GM23338 (cell line): ENCODE measurements around the gene RPTOR. TPM values are rescaled to one million over a fixed set of nuclear protein-coding genes. Genes with fewer than 3 reads are reported as not detected.

Experiments
- ATAC-seq: fragments of 200-7000 bp; cut with Tn5 transposase; 3 replicates; pipeline ENCODE4 v1.9.1; 2020
- DNase-seq: peaks from one replicate; pipeline ENCODE4 v3.0.0-alpha.2; 2015; ENCODE audit warnings: low spot score
- H2AFZ ChIP-seq: fragments of 200-600 bp; sonication (generic); 2 replicates; pipeline ENCODE4 v1.8.0; 2016; ENCODE audit warnings: antibody characterized with exemption, mild to moderate bottlenecking, moderate library complexity
- H3F3A ChIP-seq: fragments of 200-600 bp; sonication (generic); replicated peaks from 2 replicates; pipeline ENCODE4 v1.8.0; 2017; ENCODE audit warnings: antibody characterized with exemption, mixed run types, low read depth
- H3K27ac ChIP-seq: fragments of 200-600 bp; sonication (generic); 2 replicates; pipeline ENCODE4 v1.6.1; 2016; ENCODE audit warnings: low read depth
- H3K27me3 ChIP-seq: fragments of 200-600 bp; sonication (generic); 2 replicates; pipeline ENCODE4 v1.8.0; 2016; ENCODE audit warnings: mild to moderate bottlenecking, mixed run types, moderate library complexity; ENCODE audit not compliant: insufficient read depth
- H3K36me3 ChIP-seq: fragments of 200-600 bp; sonication (generic); 2 replicates; pipeline ENCODE4 v1.8.0; 2016; ENCODE audit warnings: mild to moderate bottlenecking; ENCODE audit not compliant: insufficient read depth
- H3K4me1 ChIP-seq: fragments of 200-600 bp; sonication (generic); 2 replicates; pipeline ENCODE4 v1.8.0; 2016; ENCODE audit warnings: mild to moderate bottlenecking, moderate library complexity; ENCODE audit not compliant: insufficient read depth
- H3K4me2 ChIP-seq: fragments of 200-600 bp; sonication (generic); 2 replicates; pipeline ENCODE4 v1.7.1; 2017; ENCODE audit warnings: mixed run types
- H3K4me3 ChIP-seq: fragments of 200-600 bp; sonication (generic); 2 replicates; pipeline ENCODE4 v1.6.1; 2016; ENCODE audit warnings: mixed run types
- H3K79me2 ChIP-seq: fragments of 200-600 bp; sonication (generic); replicated peaks from 2 replicates; pipeline ENCODE4 v1.8.0; 2017; ENCODE audit warnings: mild to moderate bottlenecking; ENCODE audit not compliant: insufficient read depth
- H3K9me2 ChIP-seq: fragments of 200-600 bp; sonication (generic); 2 replicates; pipeline ENCODE4 v1.8.0; 2017; ENCODE audit not compliant: insufficient read depth
- H4K20me1 ChIP-seq: fragments of 200-600 bp; sonication (generic); replicated peaks from 2 replicates; pipeline ENCODE4 v1.8.0; 2017; ENCODE audit warnings: mild to moderate bottlenecking; ENCODE audit not compliant: insufficient read depth
- H3K27ac Mint-ChIP-seq: 2 replicates; pipeline ENCODE4 v1.8.0; 2020; ENCODE audit warnings: inconsistent platforms, mild to moderate bottlenecking, moderate library complexity, mixed read lengths
- H3K27me3 Mint-ChIP-seq: 3 replicates; pipeline ENCODE4 v1.8.0; 2022; ENCODE audit warnings: low read depth, mild to moderate bottlenecking, moderate library complexity, mixed read lengths, inconsistent platforms; ENCODE audit not compliant: insufficient read depth, poor library complexity
- H3K36me3 Mint-ChIP-seq: 3 replicates; pipeline ENCODE4 v1.8.0; 2021; ENCODE audit warnings: low read depth, mild to moderate bottlenecking, inconsistent platforms, moderate library complexity, mixed read lengths
- H3K4me1 Mint-ChIP-seq: 3 replicates; pipeline ENCODE4 v1.8.0; 2020; ENCODE audit warnings: mild to moderate bottlenecking, inconsistent platforms, mixed read lengths
- H3K4me3 Mint-ChIP-seq: 3 replicates; pipeline ENCODE4 v1.8.0; 2021; ENCODE audit warnings: moderate library complexity, mild to moderate bottlenecking, inconsistent platforms, mixed read lengths
- H3K9me3 Mint-ChIP-seq: 3 replicates; pipeline ENCODE4 v1.8.0; 2020; ENCODE audit warnings: moderate library complexity, mild to moderate bottlenecking, inconsistent platforms, mixed read lengths
- CREB1 ChIP-seq: fragments of 250-450 bp; sonication (Bioruptor Pico); IDR thresholded peaks from 2 replicates; pipeline ENCODE4 v1.5.0; 2020; ENCODE audit warnings: low read depth, mild to moderate bottlenecking, moderate library complexity
- NANOG ChIP-seq: IDR thresholded peaks from 2 replicates; pipeline ENCODE4 v1.6.1; 2016; ENCODE audit warnings: antibody characterized with exemption, borderline replicate concordance
- POLR2AphosphoS5 ChIP-seq: IDR thresholded peaks from 2 replicates; pipeline ENCODE4 v1.6.1; 2016; ENCODE audit warnings: antibody characterized with exemption, low read depth
- STAT1 ChIP-seq: IDR thresholded peaks from one replicate; pipeline ENCODE4 v1.6.1; 2016; ENCODE audit warnings: antibody characterized with exemption; ENCODE audit not compliant: unreplicated experiment
- ZNF114 ChIP-seq: fragments of 250-450 bp; sonication (Bioruptor Pico); IDR thresholded peaks from 2 replicates; pipeline ENCODE4 v1.5.0; 2020; ENCODE audit warnings: mild to moderate bottlenecking, moderate library complexity
- ZNF331 ChIP-seq: fragments of 250-450 bp; sonication (Bioruptor Pico); IDR thresholded peaks from 2 replicates; pipeline ENCODE4 v1.5.0; 2020; ENCODE audit warnings: low read depth, mild to moderate bottlenecking, moderate library complexity
- polyA plus RNA-seq: library from polyadenylated mRNA; unstranded; fragments of >200 nt; fragmentation: Nextera tagmentation; extraction: Ambion mirVana; gene quantifications from 2 replicates; pipeline ENCODE4 v1.2.1, GENCODE V29; 2016
- total RNA-seq: library from RNA; depleted of rRNA; stranded (reverse); fragments of >200 nt; shearing (Covaris generic); gene quantifications from 2 replicates; pipeline ENCODE4 v1.2.3, GENCODE V29; 2014
- TF ChIP-seq, protein P1 (sequence below): IDR thresholded peaks from one replicate; pipeline ENCODE4 v1.6.1; 2018; ENCODE audit warnings: antibody characterized with exemption; ENCODE audit not compliant: unreplicated experiment
- TF ChIP-seq, protein P2 (sequence below): fragments of 250-450 bp; sonication (Bioruptor Pico); IDR thresholded peaks from 2 replicates; pipeline ENCODE4 v1.5.0; 2020; ENCODE audit warnings: mild to moderate bottlenecking, moderate library complexity
- TF ChIP-seq, protein P3 (sequence below): IDR thresholded peaks from 2 replicates; pipeline ENCODE4 v1.6.1; 2016; ENCODE audit warnings: antibody characterized with exemption

The RPTOR gene
- total and polyA plus RNA-seq, 2 experiments from 2014 or later = 9.5 to 38.0 TPM

DNA sequence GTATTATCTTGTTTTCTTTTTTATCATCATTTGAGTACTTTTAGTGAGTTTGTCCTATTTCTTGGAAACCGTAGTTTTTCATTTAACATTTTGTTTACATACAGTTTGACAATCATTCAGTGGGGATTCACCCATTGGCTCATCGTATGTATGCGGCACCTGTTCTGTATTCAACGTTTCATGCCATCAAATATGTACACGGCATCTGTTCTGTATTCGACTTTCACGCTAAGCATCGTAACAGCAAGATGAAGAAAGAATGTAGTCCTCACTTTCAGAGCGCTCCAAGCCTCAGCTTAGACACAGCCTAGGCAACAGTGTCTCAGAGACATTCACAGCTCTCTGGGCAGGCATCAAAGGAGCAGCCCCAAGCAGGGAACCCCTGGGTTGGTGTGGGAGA lies 269.9 kb downstream of the RPTOR start:
- H3K4me3 ChIP-seq = no peak overlapping the region
- no peaks in the 10 kb centered on the region for H3K9me2 ChIP-seq
- H3F3A ChIP-seq = no peaks in the 10 kb centered on the region
- Mint-ChIP-seq H3K27ac (no peak overlapping the region), H3K36me3 (no peaks in the 10 kb centered on the region; the same call in 2 of the 3 replicates), H3K27me3 (peaks cover 15% of the 10 kb centered on the region), H3K4me1 (peaks cover 3% of the 10 kb centered on the region; the same call in 2 of the 3 replicates), H3K9me3 (no peaks in the 10 kb centered on the region), H3K4me3 (no peak overlapping the region)
- no peak overlapping the region for H2AFZ ChIP-seq
- H3K27me3 ChIP-seq = no peaks in the 10 kb centered on the region
- H3K4me2 ChIP-seq = no peak overlapping the region
- no peaks in the 10 kb centered on the region for H3K4me1 ChIP-seq
- peaks cover 9% of the 10 kb centered on the region; the same call in 1 of the 2 replicates for H3K79me2 ChIP-seq
- no peak for ATAC-seq
- H3K27ac ChIP-seq = no peak overlapping the region
- no peak for DNase-seq
- no peaks in the 10 kb centered on the region for H3K36me3 ChIP-seq
- peaks cover 7% of the 10 kb centered on the region; the same call in 1 of the 2 replicates for H4K20me1 ChIP-seq
- TF ChIP-seq CREB1 (no peak), STAT1 (no peak), NANOG (no peak), ZNF114 (no peak), POLR2AphosphoS5 (no peak), ZNF331 (no peak)
- TF ChIP-seq, protein P1, sequence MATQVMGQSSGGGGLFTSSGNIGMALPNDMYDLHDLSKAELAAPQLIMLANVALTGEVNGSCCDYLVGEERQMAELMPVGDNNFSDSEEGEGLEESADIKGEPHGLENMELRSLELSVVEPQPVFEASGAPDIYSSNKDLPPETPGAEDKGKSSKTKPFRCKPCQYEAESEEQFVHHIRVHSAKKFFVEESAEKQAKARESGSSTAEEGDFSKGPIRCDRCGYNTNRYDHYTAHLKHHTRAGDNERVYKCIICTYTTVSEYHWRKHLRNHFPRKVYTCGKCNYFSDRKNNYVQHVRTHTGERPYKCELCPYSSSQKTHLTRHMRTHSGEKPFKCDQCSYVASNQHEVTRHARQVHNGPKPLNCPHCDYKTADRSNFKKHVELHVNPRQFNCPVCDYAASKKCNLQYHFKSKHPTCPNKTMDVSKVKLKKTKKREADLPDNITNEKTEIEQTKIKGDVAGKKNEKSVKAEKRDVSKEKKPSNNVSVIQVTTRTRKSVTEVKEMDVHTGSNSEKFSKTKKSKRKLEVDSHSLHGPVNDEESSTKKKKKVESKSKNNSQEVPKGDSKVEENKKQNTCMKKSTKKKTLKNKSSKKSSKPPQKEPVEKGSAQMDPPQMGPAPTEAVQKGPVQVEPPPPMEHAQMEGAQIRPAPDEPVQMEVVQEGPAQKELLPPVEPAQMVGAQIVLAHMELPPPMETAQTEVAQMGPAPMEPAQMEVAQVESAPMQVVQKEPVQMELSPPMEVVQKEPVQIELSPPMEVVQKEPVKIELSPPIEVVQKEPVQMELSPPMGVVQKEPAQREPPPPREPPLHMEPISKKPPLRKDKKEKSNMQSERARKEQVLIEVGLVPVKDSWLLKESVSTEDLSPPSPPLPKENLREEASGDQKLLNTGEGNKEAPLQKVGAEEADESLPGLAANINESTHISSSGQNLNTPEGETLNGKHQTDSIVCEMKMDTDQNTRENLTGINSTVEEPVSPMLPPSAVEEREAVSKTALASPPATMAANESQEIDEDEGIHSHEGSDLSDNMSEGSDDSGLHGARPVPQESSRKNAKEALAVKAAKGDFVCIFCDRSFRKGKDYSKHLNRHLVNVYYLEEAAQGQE = no peak
- TF ChIP-seq, protein P2, sequence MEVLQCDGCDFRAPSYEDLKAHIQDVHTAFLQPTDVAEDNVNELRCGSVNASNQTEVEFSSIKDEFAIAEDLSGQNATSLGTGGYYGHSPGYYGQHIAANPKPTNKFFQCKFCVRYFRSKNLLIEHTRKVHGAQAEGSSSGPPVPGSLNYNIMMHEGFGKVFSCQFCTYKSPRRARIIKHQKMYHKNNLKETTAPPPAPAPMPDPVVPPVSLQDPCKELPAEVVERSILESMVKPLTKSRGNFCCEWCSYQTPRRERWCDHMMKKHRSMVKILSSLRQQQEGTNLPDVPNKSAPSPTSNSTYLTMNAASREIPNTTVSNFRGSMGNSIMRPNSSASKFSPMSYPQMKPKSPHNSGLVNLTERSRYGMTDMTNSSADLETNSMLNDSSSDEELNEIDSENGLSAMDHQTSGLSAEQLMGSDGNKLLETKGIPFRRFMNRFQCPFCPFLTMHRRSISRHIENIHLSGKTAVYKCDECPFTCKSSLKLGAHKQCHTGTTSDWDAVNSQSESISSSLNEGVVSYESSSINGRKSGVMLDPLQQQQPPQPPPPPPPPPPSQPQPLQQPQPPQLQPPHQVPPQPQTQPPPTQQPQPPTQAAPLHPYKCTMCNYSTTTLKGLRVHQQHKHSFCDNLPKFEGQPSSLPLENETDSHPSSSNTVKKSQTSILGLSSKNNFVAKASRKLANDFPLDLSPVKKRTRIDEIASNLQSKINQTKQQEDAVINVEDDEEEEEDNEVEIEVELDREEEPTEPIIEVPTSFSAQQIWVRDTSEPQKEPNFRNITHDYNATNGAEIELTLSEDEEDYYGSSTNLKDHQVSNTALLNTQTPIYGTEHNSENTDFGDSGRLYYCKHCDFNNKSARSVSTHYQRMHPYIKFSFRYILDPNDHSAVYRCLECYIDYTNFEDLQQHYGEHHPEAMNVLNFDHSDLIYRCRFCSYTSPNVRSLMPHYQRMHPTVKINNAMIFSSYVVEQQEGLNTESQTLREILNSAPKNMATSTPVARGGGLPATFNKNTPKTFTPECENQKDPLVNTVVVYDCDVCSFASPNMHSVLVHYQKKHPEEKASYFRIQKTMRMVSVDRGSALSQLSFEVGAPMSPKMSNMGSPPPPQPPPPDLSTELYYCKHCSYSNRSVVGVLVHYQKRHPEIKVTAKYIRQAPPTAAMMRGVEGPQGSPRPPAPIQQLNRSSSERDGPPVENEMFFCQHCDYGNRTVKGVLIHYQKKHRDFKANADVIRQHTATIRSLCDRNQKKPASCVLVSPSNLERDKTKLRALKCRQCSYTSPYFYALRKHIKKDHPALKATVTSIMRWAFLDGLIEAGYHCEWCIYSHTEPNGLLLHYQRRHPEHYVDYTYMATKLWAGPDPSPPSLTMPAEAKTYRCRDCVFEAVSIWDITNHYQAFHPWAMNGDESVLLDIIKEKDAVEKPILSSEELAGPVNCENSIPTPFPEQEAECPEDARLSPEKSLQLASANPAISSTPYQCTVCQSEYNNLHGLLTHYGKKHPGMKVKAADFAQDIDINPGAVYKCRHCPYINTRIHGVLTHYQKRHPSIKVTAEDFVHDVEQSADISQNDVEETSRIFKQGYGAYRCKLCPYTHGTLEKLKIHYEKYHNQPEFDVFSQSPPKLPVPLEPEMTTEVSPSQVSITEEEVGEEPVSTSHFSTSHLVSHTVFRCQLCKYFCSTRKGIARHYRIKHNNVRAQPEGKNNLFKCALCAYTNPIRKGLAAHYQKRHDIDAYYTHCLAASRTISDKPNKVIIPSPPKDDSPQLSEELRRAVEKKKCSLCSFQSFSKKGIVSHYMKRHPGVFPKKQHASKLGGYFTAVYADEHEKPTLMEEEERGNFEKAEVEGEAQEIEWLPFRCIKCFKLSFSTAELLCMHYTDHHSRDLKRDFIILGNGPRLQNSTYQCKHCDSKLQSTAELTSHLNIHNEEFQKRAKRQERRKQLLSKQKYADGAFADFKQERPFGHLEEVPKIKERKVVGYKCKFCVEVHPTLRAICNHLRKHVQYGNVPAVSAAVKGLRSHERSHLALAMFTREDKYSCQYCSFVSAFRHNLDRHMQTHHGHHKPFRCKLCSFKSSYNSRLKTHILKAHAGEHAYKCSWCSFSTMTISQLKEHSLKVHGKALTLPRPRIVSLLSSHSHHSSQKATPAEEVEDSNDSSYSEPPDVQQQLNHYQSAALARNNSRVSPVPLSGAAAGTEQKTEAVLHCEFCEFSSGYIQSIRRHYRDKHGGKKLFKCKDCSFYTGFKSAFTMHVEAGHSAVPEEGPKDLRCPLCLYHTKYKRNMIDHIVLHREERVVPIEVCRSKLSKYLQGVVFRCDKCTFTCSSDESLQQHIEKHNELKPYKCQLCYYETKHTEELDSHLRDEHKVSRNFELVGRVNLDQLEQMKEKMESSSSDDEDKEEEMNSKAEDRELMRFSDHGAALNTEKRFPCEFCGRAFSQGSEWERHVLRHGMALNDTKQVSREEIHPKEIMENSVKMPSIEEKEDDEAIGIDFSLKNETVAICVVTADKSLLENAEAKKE (CRISPR knock-in tag) = no peak
- TF ChIP-seq, protein P3, sequence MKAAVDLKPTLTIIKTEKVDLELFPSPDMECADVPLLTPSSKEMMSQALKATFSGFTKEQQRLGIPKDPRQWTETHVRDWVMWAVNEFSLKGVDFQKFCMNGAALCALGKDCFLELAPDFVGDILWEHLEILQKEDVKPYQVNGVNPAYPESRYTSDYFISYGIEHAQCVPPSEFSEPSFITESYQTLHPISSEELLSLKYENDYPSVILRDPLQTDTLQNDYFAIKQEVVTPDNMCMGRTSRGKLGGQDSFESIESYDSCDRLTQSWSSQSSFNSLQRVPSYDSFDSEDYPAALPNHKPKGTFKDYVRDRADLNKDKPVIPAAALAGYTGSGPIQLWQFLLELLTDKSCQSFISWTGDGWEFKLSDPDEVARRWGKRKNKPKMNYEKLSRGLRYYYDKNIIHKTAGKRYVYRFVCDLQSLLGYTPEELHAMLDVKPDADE = no peak
